ENCODE measurements around the gene ZIC1.

Gene ZIC1

DNA sequence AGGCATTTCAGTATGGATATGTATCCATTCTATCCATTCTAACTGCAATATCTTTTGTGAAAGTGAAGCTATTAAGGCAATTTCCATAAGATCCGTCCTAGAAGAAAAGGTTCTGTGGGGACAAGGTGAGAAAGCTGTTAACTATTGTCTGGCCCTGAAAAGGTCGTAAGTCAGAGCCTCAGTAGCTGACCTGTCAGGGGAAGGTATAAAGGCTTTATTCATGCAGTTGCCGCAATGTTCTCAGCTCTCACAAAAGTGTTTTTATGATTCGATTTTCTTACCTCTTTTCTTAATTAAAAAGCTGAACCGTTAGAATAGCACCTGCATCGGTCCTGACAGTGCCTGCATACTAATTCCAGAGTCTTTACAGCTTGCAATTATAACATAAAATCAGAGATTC is 27.6 kb upstream of the ZIC1 start:
- TF ChIP-seq RAD21 (IDR thresholded peaks at IDR 0.05; ENCODE audit: low read depth) (no peak), EP300 (IDR thresholded peaks at IDR 0.05; ENCODE audit: borderline replicate concordance) (no peak), CEBPB (IDR thresholded peaks at IDR 0.05) (no peak), FOXM1 (IDR thresholded peaks at IDR 0.05; ENCODE audit: borderline replicate concordance, low read depth) (no peak), NFIC (IDR thresholded peaks at IDR 0.05) (no peak), EGR1 (IDR thresholded peaks at IDR 0.05) (no peak), ZBTB7A (IDR thresholded peaks at IDR 0.05; ENCODE audit: low read depth) (no peak), TEAD4 (IDR thresholded peaks at IDR 0.05) (no peak), YY1 (IDR thresholded peaks at IDR 0.05; ENCODE audit: low read depth) (no peak), TCF12 (IDR thresholded peaks at IDR 0.05; ENCODE audit: low read depth) (no peak), CREB1 (IDR thresholded peaks at IDR 0.05; ENCODE audit: low read depth) (no peak), TAF1 (IDR thresholded peaks at IDR 0.05; ENCODE audit: low read depth) (no peak)
- TF ChIP-seq, protein P1, sequence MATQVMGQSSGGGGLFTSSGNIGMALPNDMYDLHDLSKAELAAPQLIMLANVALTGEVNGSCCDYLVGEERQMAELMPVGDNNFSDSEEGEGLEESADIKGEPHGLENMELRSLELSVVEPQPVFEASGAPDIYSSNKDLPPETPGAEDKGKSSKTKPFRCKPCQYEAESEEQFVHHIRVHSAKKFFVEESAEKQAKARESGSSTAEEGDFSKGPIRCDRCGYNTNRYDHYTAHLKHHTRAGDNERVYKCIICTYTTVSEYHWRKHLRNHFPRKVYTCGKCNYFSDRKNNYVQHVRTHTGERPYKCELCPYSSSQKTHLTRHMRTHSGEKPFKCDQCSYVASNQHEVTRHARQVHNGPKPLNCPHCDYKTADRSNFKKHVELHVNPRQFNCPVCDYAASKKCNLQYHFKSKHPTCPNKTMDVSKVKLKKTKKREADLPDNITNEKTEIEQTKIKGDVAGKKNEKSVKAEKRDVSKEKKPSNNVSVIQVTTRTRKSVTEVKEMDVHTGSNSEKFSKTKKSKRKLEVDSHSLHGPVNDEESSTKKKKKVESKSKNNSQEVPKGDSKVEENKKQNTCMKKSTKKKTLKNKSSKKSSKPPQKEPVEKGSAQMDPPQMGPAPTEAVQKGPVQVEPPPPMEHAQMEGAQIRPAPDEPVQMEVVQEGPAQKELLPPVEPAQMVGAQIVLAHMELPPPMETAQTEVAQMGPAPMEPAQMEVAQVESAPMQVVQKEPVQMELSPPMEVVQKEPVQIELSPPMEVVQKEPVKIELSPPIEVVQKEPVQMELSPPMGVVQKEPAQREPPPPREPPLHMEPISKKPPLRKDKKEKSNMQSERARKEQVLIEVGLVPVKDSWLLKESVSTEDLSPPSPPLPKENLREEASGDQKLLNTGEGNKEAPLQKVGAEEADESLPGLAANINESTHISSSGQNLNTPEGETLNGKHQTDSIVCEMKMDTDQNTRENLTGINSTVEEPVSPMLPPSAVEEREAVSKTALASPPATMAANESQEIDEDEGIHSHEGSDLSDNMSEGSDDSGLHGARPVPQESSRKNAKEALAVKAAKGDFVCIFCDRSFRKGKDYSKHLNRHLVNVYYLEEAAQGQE (IDR thresholded peaks at IDR 0.05; ENCODE audit: low read depth), result no peak
- TF ChIP-seq, protein P2, sequence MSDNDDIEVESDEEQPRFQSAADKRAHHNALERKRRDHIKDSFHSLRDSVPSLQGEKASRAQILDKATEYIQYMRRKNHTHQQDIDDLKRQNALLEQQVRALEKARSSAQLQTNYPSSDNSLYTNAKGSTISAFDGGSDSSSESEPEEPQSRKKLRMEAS (IDR thresholded peaks at IDR 0.05), result no peak
- TF ChIP-seq, protein P3, sequence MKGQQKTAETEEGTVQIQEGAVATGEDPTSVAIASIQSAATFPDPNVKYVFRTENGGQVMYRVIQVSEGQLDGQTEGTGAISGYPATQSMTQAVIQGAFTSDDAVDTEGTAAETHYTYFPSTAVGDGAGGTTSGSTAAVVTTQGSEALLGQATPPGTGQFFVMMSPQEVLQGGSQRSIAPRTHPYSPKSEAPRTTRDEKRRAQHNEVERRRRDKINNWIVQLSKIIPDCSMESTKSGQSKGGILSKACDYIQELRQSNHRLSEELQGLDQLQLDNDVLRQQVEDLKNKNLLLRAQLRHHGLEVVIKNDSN (IDR thresholded peaks at IDR 0.05), result no peak

DNA sequence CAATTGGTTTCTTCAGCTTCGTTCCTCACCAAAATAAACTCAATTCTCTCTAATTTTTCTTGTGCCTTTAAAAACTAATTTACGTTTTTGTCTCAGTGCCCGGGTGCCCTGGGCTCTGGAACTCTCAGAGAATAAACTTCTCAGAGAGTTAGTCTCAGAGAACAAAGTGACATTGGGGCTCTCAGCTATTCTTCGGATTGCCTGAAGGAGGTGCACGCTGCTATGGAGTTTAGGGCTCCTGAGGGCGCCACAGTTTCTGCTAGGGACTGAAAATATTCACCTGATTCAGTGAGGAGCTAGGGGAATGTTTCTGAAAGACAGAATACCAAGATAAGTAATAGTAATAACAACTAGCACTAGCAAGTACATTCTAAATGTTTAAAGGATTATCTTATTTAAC is 25.5 kb upstream of the ZIC1 start:
- TF ChIP-seq EGR1 (IDR thresholded peaks at IDR 0.05) (no peak), YY1 (IDR thresholded peaks at IDR 0.05; ENCODE audit: low read depth) (no peak), TAF1 (IDR thresholded peaks at IDR 0.05; ENCODE audit: low read depth) (no peak), CREB1 (IDR thresholded peaks at IDR 0.05; ENCODE audit: low read depth) (no peak), FOXM1 (IDR thresholded peaks at IDR 0.05; ENCODE audit: borderline replicate concordance, low read depth) (no peak), CEBPB (IDR thresholded peaks at IDR 0.05) (no peak), TEAD4 (IDR thresholded peaks at IDR 0.05) (no peak), TCF12 (IDR thresholded peaks at IDR 0.05; ENCODE audit: low read depth) (no peak), NFIC (IDR thresholded peaks at IDR 0.05) (no peak), ZBTB7A (IDR thresholded peaks at IDR 0.05; ENCODE audit: low read depth) (no peak), RAD21 (IDR thresholded peaks at IDR 0.05; ENCODE audit: low read depth) (no peak)
- TF ChIP-seq, protein P3 (IDR thresholded peaks at IDR 0.05), result no peak
- TF ChIP-seq, protein P2 (IDR thresholded peaks at IDR 0.05), result no peak
- TF ChIP-seq, protein P1 (IDR thresholded peaks at IDR 0.05; ENCODE audit: low read depth), result no peak

DNA sequence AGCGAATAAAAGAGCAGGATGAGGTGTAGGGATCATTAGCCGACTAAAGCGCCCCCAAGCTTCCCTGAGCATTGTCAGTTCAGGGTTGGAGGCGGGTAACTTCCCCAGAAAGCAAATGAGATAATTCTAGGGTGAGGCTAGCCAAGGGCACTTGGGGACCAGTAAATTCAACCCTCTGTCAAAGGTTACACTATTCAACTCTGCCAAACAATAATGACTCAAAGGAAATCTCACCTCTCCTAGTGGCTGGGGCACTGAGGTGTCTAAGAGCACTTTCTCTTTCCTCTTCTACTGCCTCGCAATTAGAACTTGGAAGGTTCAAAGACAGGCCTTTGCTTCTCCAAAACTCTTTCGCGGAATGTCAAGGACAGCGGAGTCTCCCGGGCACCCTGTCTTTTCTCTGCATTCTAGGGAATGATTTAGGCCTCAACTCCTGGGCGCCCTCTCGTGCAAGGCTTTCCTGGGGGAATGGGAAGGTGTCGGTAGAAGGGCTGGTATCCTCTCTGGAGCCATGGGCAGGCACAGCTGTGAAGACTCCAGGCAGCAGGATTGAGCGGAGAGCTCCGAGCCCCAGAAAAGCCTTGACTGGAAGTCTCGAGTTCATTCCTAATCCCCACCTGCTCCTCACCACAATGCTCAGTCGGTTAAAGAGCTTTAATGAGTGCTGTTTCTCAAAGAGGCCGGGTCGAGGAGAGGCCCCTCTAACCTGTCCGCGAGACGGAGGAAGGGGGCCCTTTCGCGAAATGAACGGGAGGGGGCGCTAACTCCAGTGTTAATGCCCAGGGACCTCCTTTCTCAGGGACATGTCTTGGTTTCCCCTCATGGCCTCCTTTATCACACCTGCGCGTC is 24.7 kb upstream of the ZIC1 start:
- no peak for TF ChIP-seq EP300 (IDR thresholded peaks at IDR 0.05; ENCODE audit: borderline replicate concordance)
- TF ChIP-seq, protein P2 (IDR thresholded peaks at IDR 0.05), result no peak
- TF ChIP-seq EGR1 (IDR thresholded peaks at IDR 0.05), result no peak
- TF ChIP-seq, protein P1 (IDR thresholded peaks at IDR 0.05; ENCODE audit: low read depth), result no peak
- TF ChIP-seq CEBPB (IDR thresholded peaks at IDR 0.05), result no peak
- TF ChIP-seq NFIC (IDR thresholded peaks at IDR 0.05), result no peak
- no peak for TF ChIP-seq CREB1 (IDR thresholded peaks at IDR 0.05; ENCODE audit: low read depth)
- no peak for TF ChIP-seq TCF12 (IDR thresholded peaks at IDR 0.05; ENCODE audit: low read depth)
- TF ChIP-seq, protein P3 (IDR thresholded peaks at IDR 0.05), result no peak
- TF ChIP-seq FOXM1 (IDR thresholded peaks at IDR 0.05; ENCODE audit: borderline replicate concordance, low read depth), result no peak
- TF ChIP-seq TEAD4 (IDR thresholded peaks at IDR 0.05), result no peak
- no peak for TF ChIP-seq RAD21 (IDR thresholded peaks at IDR 0.05; ENCODE audit: low read depth)
- no peak for TF ChIP-seq YY1 (IDR thresholded peaks at IDR 0.05; ENCODE audit: low read depth)
- TF ChIP-seq TAF1 (IDR thresholded peaks at IDR 0.05; ENCODE audit: low read depth), result no peak
- no peak for TF ChIP-seq ZBTB7A (IDR thresholded peaks at IDR 0.05; ENCODE audit: low read depth)

Data from Ishikawa (cell line).